HepG2 (cell line): ENCODE data around the gene LAMA1. TPM values are rescaled to one million over a fixed set of nuclear protein-coding genes. Genes with fewer than 3 reads are reported as not detected.

Experiments used
- ATAC-seq: fragments of 200-7000 bp; cut with Tn5 transposase; 3 replicates; pipeline ENCODE4 v1.9.1; 2020; ENCODE audit warnings: mild to moderate bottlenecking, moderate library complexity
- BruUV-seq: library from RNA; stranded (reverse); fragments of 400-500 nt; replicated peaks from 2 replicates; lab custom pipeline; 2021; lab: Mats Ljungman, UMichigan
- CTCF ChIA-PET: fragments of 300-600 bp; formaldehyde crosslinking; extraction: SDS; loops from one replicate; lab custom pipeline; 2021; ENCODE audit warnings: low total read pairs, inconsistent platforms, low intra/inter-chr PET ratio; lab: Yijun Ruan, JAX
- POLR2A ChIA-PET: fragments of 350-600 bp; sonication (Branson Sonifier 250); formaldehyde crosslinking; loops from one replicate; lab custom pipeline; 2020; ENCODE audit warnings: antibody characterized with exemption, inconsistent platforms; lab: Yijun Ruan, JAX
- DNase-seq: peaks from one replicate; pipeline ENCODE4 v3.0.0-alpha.2; 2015; ENCODE audit warnings: low spot score
- FAIRE-seq: peaks from 3 replicates; lab custom pipeline; 2011; peaks lifted over from hg19 to GRCh38; lab: Jason Lieb, UNC
- H2AFZ ChIP-seq: one replicate; pipeline ENCODE4 v1.6.1; 2011; ENCODE audit warnings: low read length, inconsistent platforms
- H3K27ac ChIP-seq: fragments of 300-600 bp; 3 replicates; pipeline ENCODE4 v1.8.0; 2011; ENCODE audit warnings: mixed run types, mild to moderate bottlenecking, mixed read lengths, low read length, inconsistent platforms; ENCODE audit not compliant: insufficient read depth; ENCODE audit errors: extremely low read length
- H3K27me3 ChIP-seq, 2 experiments: fragments of 200-600 bp in 1 of 2; 2 replicates in 1 of 2; 3 replicates in 1 of 2; pipeline versions ENCODE4 v1.6.0 to v1.8.0; 2011; ENCODE audit warnings: low read length in 2 of 2, mild to moderate bottlenecking in 2 of 2, moderate library complexity in 2 of 2, inconsistent platforms in 1 of 2; ENCODE audit not compliant: insufficient read depth in 2 of 2, control insufficient read depth in 1 of 2
- H3K36me3 ChIP-seq, 2 experiments: fragments of 200-600 bp in 1 of 2; replicated peaks in 1 of 2; 2 replicates in 1 of 2; 3 replicates in 1 of 2; pipeline versions ENCODE4 v1.5.1 to v1.8.0; 2011; ENCODE audit warnings: low read length in 2 of 2, inconsistent platforms in 1 of 2; ENCODE audit not compliant: insufficient read depth in 2 of 2, control insufficient read depth in 1 of 2
- H3K4me1 ChIP-seq: 2 replicates; pipeline ENCODE4 v1.5.1; 2012; ENCODE audit warnings: low read length, inconsistent platforms; ENCODE audit not compliant: insufficient read depth
- H3K4me2 ChIP-seq: 2 replicates; pipeline ENCODE4 v1.6.0; 2011; ENCODE audit warnings: low read depth, low read length, inconsistent platforms
- H3K4me3 ChIP-seq, 3 experiments: fragments of 200-600 bp in 1 of 3; sonication (generic), shearing (Covaris generic) in 1 of 3; replicated peaks in 1 of 3; 2 replicates each; pipeline ENCODE4 v1.5.1; 2011 to 2016; ENCODE audit warnings: low read length in 3 of 3, inconsistent platforms in 2 of 3, low read depth in 2 of 3, mild to moderate bottlenecking in 2 of 3, control low read depth in 1 of 3, mixed read lengths in 1 of 3; ENCODE audit not compliant: insufficient read depth in 1 of 3
- H3K79me2 ChIP-seq: one replicate; pipeline ENCODE4 v1.6.1; 2011; ENCODE audit warnings: low read length, inconsistent platforms; ENCODE audit not compliant: insufficient read depth
- H3K9ac ChIP-seq: 2 replicates; pipeline ENCODE4 v1.6.0; 2011; ENCODE audit warnings: mild to moderate bottlenecking, low read depth, low read length, inconsistent platforms; ENCODE audit not compliant: insufficient read depth
- H3K9me3 ChIP-seq: 2 replicates; pipeline ENCODE4 v1.5.1; 2012; ENCODE audit warnings: mild to moderate bottlenecking, low read length
- H4K20me1 ChIP-seq: 2 replicates; pipeline ENCODE4 v1.6.0; 2011; ENCODE audit warnings: inconsistent platforms, mild to moderate bottlenecking, low read length, moderate library complexity; ENCODE audit not compliant: insufficient read depth
- ARID4A ChIP-seq: sonication (generic); formaldehyde crosslinking; IDR thresholded peaks from 2 replicates; pipeline ENCODE4 v1.5.0; 2020; ENCODE audit warnings: mild to moderate bottlenecking, missing genetic modification reagents, borderline replicate concordance
- GABPB1 ChIP-seq: IDR thresholded peaks from 2 replicates; pipeline ENCODE4 v1.6.1; 2016; ENCODE audit warnings: mild to moderate bottlenecking, missing genetic modification reagents, moderate library complexity, missing compliant biosample characterization
- JUN ChIP-seq: sonication (generic); formaldehyde crosslinking; IDR thresholded peaks from 2 replicates; pipeline ENCODE4 v1.4.0; 2020; ENCODE audit warnings: mild to moderate bottlenecking, missing genetic modification reagents
- MAFF ChIP-seq: IDR thresholded peaks from 2 replicates; pipeline ENCODE4 v1.6.1; 2011; ENCODE audit warnings: low read depth, low read length, improper control_type of control experiment
- MAFG ChIP-seq: sonication (generic); formaldehyde crosslinking; IDR thresholded peaks from 2 replicates; pipeline ENCODE4 v1.5.1; 2020; ENCODE audit warnings: mild to moderate bottlenecking, missing genetic modification reagents
- MAFK ChIP-seq, 2 experiments: IDR thresholded peaks in 1 of 2; conservative IDR thresholded peaks in 1 of 2; 2 replicates each; pipeline ENCODE4 v1.6.1; 2011; ENCODE audit warnings: improper control_type of control experiment in 2 of 2, low read length in 2 of 2
- NKX3-1 ChIP-seq: sonication (generic); formaldehyde crosslinking; IDR thresholded peaks from 2 replicates; pipeline ENCODE4 v1.5.0; 2020; ENCODE audit warnings: missing genetic modification reagents
- SOX6 ChIP-seq, 2 experiments: fragments of 450-650 bp in 1 of 2; sonication (generic) in 1 of 2; formaldehyde crosslinking in 1 of 2; IDR thresholded peaks; 2 replicates each; pipeline versions ENCODE4 v1.4.0 to v1.6.1; 2017 to 2020; ENCODE audit warnings: antibody characterized with exemption in 1 of 2, mild to moderate bottlenecking in 1 of 2, missing genetic modification reagents in 1 of 2
- TFAP4 ChIP-seq: sonication (generic); IDR thresholded peaks from 2 replicates; pipeline ENCODE4 v1.6.1; 2016; ENCODE audit warnings: low read depth, borderline replicate concordance
- ZNF20 ChIP-seq: sonication (generic); formaldehyde crosslinking; IDR thresholded peaks from 2 replicates; pipeline ENCODE4 v1.4.0; 2020; ENCODE audit warnings: mild to moderate bottlenecking, moderate library complexity, missing genetic modification reagents
- ZNF33A ChIP-seq: sonication (generic); formaldehyde crosslinking; IDR thresholded peaks from 2 replicates; pipeline ENCODE4 v1.5.1; 2020; ENCODE audit warnings: missing genetic modification reagents, mild to moderate bottlenecking, moderate library complexity, borderline replicate concordance
- WGBS: methylation state at CpG from one replicate; pipeline ENCODE4 v1.1.6; 2017; ENCODE audit warnings: low lambda C conversion rate; 5-methylcytosine and 5-hydroxymethylcytosine counted together
- in situ Hi-C: cut with HindIII; loops from 2 replicates; pipeline ENCODE4 v1.10.0; 2017; ENCODE audit warnings: low pct_unique_long_range_greater_than_20kb; ENCODE audit not compliant: extremely low pct_ligation_motif_present
- intact Hi-C: fragments of 100-400 bp; cut with micrococcal nuclease; formaldehyde crosslinking; loops from one replicate; pipeline ENCODE4 v1.10.0; 2022; ENCODE audit not compliant: unreplicated experiment
- polyA plus RNA-seq, 8 experiments: library from polyadenylated mRNA; depleted of rRNA in 3 of 8; stranded (reverse) in 7 of 8; unstranded in 1 of 8; fragments of >200 nt; fragmentation: Illumina TruSeq in 4 of 8; extraction: Trizol in 4 of 8; gene quantifications; 2 replicates each; pipeline versions ENCODE4 v1.2.1 to v1.2.3, GENCODE V29; 2011 to 2016; ENCODE audit warnings: low read depth in 4 of 8, missing spikeins in 1 of 8, mixed read lengths in 1 of 8; ENCODE audit not compliant: insufficient read depth in 1 of 8
- total RNA-seq, 5 experiments: library from RNA; depleted of rRNA; stranded (reverse); fragments of >200 nt; fragmentation: Illumina TruSeq; extraction: Trizol; gene quantifications; 2 replicates each; pipeline ENCODE4 v1.2.3, GENCODE V29; 2016; ENCODE audit warnings: low read depth in 1 of 5

The LAMA1 gene
- total and polyA plus RNA-seq, 2 of the 13 experiments (the other 11 are each of a cell fraction or from before 2014, with no cell fraction given): 0.05 to 0.44 TPM

GRCh38 chr18:7111134-7111533 is 6.5 kb downstream of the LAMA1 start:
- no peaks in the 10 kb centered on the region for H3K9me3 ChIP-seq
- no peak overlapping the region for H3K4me3 ChIP-seq
- no peaks in the 10 kb centered on the region for H3K36me3 ChIP-seq
- DNase-seq (no peak), FAIRE-seq (no peak), ATAC-seq (no peak)
- TF ChIP-seq GABPB1 (CRISPR knock-in tag) (no peak), SOX6 (IDR thresholded peaks at IDR 0.05) (no peak), SOX6 (CRISPR knock-in tag; IDR thresholded peaks at IDR 0.05) (no peak), ARID4A (no peak), MAFK (conservative IDR thresholded peaks at IDR 0.05 in 1 of 2, IDR thresholded peaks at IDR 0.05 in 1 of 2; ENCODE audit: low read length in 2 of 2) (peak in 1 of 2 experiments; percentile 73; a peak in 2 of 4 replicates), NKX3-1 (CRISPR knock-in tag) (no peak), JUN (no peak), MAFG (CRISPR knock-in tag) (no peak), TFAP4 (no peak), MAFF (peak; percentile 32; the same call in 1 of the 2 replicates), ZNF33A (no peak), ZNF20 (CRISPR knock-in tag) (no peak)
- no peak overlapping the region for H2AFZ ChIP-seq
- H3K9ac ChIP-seq: no peak overlapping the region
- intact Hi-C loops (no loop called here), in situ Hi-C loops (no loop called here)
- no peak overlapping the region for H3K27ac ChIP-seq
- H3K4me1 ChIP-seq: 0 out of 2 replicates have a peak, but pooled peaks cover under 1% of the 10 kb centered on the region
- BruUV-seq: no TSS peak
- WGBS: 48% methylated on average over 2 of the region's 2 CpGs
- H4K20me1 ChIP-seq: no peaks in the 10 kb centered on the region
- H3K79me2 ChIP-seq: no peaks in the 10 kb centered on the region
- CTCF ChIA-PET: no interaction called here
- H3K27me3 ChIP-seq: peaks cover 3 to 5% of the 10 kb centered on the region in 2 experiments; a peak in 4 of 5 replicates
- H3K4me2 ChIP-seq: no peak overlapping the region
- POLR2A ChIA-PET: no interaction called here
